Kidney epithelial cell (primary cell): ENCODE data around the gene MYH7B. TPM values are rescaled to one million over a fixed set of nuclear protein-coding genes. Genes with fewer than 3 reads are reported as not detected.

Source experiments
- DNase-seq: peaks from one replicate; pipeline ENCODE4 v3.0.0-alpha.2; 2010; ENCODE audit warnings: low read depth
- H3K27me3 ChIP-seq: 2 replicates; pipeline ENCODE4 v1.6.0; 2011; ENCODE audit warnings: low read length; ENCODE audit not compliant: control insufficient read depth, insufficient read depth
- H3K36me3 ChIP-seq: 2 replicates; pipeline ENCODE4 v1.5.1; 2011; ENCODE audit warnings: low read length; ENCODE audit not compliant: control insufficient read depth, insufficient read depth
- H3K4me3 ChIP-seq: 2 replicates; pipeline ENCODE4 v1.5.1; 2011; ENCODE audit warnings: low read depth, mild to moderate bottlenecking, control low read depth, low read length
- total RNA-seq: library from RNA; depleted of rRNA; stranded (reverse); fragments of >200 nt; gene quantifications from 2 replicates; pipeline ENCODE4 v1.2.3, GENCODE V29; 2015
- TF ChIP-seq, protein P1 (sequence below): IDR thresholded peaks from 2 replicates; pipeline ENCODE4 v1.5.1; 2011; ENCODE audit warnings: mild to moderate bottlenecking, moderate library complexity, low read length, control low read depth, inconsistent platforms; ENCODE audit not compliant: insufficient read depth, poor library complexity, severe bottlenecking

Gene MYH7B
- total RNA-seq, 1 donor from 2014 or later = 0.04 TPM

DNA sequence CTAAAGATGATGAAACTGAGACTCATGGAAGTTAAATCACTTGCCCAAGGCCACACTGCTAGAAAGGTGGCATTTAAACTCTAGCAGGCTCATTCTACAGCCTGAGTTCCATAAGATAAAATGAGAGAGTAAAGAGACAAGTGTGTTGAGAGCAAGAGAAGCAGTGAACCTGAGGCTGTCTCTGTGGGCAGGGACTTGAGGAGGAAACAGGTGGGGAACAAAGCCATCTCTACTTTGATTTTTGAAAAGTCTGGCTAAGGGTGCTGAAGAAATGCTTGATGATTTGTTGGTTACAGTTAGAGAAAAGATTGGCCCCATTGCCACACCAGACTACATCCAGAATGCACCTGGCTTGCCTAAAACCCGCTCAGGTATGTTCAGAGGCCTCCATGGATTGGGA is 29.1 kb upstream of the MYH7B start:
- TF ChIP-seq, protein P1, sequence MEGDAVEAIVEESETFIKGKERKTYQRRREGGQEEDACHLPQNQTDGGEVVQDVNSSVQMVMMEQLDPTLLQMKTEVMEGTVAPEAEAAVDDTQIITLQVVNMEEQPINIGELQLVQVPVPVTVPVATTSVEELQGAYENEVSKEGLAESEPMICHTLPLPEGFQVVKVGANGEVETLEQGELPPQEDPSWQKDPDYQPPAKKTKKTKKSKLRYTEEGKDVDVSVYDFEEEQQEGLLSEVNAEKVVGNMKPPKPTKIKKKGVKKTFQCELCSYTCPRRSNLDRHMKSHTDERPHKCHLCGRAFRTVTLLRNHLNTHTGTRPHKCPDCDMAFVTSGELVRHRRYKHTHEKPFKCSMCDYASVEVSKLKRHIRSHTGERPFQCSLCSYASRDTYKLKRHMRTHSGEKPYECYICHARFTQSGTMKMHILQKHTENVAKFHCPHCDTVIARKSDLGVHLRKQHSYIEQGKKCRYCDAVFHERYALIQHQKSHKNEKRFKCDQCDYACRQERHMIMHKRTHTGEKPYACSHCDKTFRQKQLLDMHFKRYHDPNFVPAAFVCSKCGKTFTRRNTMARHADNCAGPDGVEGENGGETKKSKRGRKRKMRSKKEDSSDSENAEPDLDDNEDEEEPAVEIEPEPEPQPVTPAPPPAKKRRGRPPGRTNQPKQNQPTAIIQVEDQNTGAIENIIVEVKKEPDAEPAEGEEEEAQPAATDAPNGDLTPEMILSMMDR = no peak
- H3K27me3 ChIP-seq = no peaks in the 10 kb centered on the region
- no peak for DNase-seq
- H3K4me3 ChIP-seq = no peak overlapping the region
- H3K36me3 ChIP-seq = peaks cover 1% of the 10 kb centered on the region

DNA sequence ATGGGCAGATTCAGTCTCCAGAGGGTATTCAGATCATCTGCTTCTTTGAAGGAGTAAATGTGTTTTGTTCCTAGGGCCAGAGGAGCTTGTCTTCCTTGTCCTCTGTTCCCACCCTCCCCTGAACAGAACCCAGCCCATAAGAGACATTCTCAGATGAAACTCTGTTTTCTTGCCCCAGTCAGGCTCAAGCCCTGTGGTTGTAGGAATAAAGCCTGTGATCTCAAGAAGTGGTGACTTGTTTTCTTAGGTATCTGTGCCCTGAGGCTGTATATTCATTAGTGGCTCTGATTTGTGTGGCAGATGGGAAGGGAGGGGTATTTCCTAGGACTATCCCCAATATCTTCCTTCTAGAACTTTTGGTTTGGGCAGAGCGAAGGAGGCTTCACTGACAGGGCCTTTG is 27.9 kb upstream of the MYH7B start:
- H3K27me3 ChIP-seq = no peaks in the 10 kb centered on the region
- H3K36me3 ChIP-seq = peaks cover 1% of the 10 kb centered on the region
- DNase-seq = no peak
- TF ChIP-seq, protein P1 = no peak
- no peak overlapping the region for H3K4me3 ChIP-seq

DNA sequence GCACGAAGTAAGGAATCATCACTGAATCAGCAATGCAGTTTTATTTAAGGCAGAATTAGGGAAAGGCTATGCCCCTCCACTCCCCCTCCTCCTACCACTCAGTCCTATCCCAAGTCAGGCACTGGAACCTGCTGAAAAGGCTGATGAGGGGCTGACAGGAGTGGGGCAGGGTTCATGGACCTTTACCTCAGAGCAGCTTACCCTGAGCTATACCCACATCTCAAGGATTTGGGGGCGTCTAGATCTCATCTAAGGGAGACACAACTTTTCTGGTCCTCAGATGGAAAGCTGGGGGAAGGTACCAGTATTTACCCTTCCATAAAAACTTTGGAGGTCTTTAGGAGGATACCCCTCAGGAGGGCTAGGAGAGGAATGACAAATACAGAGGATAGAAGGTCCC is 27.3 kb upstream of the MYH7B start:
- H3K27me3 ChIP-seq = no peaks in the 10 kb centered on the region
- TF ChIP-seq, protein P1 = no peak
- no peak overlapping the region for H3K4me3 ChIP-seq
- peaks cover 1% of the 10 kb centered on the region for H3K36me3 ChIP-seq
- no peak for DNase-seq

DNA sequence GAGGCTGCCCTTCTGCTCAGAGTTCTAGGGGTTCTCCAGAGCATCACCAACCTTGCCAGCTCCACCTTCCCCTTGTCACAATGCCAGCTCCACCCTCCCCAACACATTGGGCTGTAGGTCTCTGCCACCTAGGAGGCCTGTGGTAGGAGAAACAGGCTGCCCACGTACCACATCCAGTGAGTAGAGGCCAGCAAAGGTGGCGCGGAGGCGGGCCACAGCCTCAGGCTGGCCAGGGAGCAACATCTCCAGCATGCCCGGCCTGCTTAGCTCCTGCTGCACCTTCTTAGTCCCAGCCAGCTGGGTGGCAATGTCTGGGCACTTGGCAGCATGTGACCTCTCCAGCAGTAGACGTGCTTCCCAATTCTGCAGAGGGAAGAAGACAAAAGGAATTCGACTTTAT is 23.9 kb upstream of the MYH7B start:
- no peak overlapping the region for H3K4me3 ChIP-seq
- TF ChIP-seq, protein P1 = no peak
- H3K36me3 ChIP-seq = no peaks in the 10 kb centered on the region
- DNase-seq = no peak
- no peaks in the 10 kb centered on the region for H3K27me3 ChIP-seq

DNA sequence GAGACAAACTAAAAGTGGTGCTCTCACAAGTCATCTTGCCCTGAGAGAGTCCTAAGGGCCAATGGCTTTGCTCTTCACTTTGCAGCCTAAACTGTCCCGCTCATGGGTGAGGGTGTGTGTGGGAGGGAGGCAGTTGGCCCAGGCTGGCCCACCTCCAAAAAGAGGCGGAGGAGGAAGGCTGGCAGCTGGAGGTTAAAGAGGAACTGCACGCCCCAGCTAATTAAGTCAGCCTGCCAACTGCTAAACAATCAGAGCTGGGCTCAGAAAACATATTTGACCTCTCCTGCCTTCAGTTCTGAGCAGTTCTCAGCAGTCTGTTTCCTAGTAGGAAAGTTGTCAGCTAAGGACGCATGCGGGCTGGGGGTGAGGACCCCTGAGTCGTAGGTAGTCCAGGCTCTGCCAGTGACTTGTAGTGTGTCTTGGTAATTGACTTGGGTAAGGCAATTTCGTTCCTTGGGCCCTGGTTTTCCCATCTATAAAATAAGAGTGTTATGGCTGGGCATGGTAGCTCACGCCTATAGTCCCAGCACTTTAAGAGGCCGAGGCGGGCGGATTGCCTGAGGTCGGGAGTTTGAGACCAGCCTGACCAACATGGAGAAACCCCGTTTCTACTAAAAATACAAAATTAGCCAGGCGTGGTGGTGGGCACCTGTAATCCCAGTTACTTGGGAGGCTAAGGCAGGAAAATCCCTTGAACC is 17.1 kb upstream of the MYH7B start:
- Histone ChIP-seq H3K27me3 (no peaks in the 10 kb centered on the region), H3K36me3 (peaks cover 2% of the 10 kb centered on the region)
- DNase-seq = no peak

More for the DNA sequence above, 17.1 kb upstream of the MYH7B start:
- TF ChIP-seq, protein P1 = no peak
- no peak overlapping the region for H3K4me3 ChIP-seq
